T-helper 2 cell treated with Interferon-gamma antibody and Interleukin-4, amounts not matched to agents 5 μg/mL and 100 μg/mL, for 36 hours (primary cell): ENCODE measurements around the gene DISC1.
A peak's percentile ranks its signal among the peaks of the same experiment; 100 is the strongest.
"Not testable (repeated sequence)": the region's sequence is repeated elsewhere in the genome, so short reads cannot be mapped to it uniquely, and the experiment has no call there.

Experiments used
- DNase-seq: peaks from one replicate; pipeline ENCODE4 v3.0.0; 2021; ENCODE audit warnings: low spot score
- H3K27ac Mint-ChIP-seq: one replicate; pipeline ENCODE4 v1.8.0; 2021; ENCODE audit warnings: mild to moderate bottlenecking, mixed read lengths
- H3K27me3 Mint-ChIP-seq: one replicate; pipeline ENCODE4 v1.8.0; 2021; ENCODE audit warnings: low read depth, mixed read lengths
- H3K36me3 Mint-ChIP-seq: one replicate; pipeline ENCODE4 v1.8.0; 2021; ENCODE audit warnings: low read depth, mixed read lengths
- H3K4me1 Mint-ChIP-seq: one replicate; pipeline ENCODE4 v1.8.0; 2021; ENCODE audit warnings: low read depth, mixed read lengths
- H3K4me3 Mint-ChIP-seq: one replicate; pipeline ENCODE4 v1.8.0; 2022; ENCODE audit warnings: mild to moderate bottlenecking, moderate library complexity, mixed read lengths
- H3K9me3 Mint-ChIP-seq: one replicate; pipeline ENCODE4 v1.8.0; 2021; ENCODE audit warnings: mixed read lengths

The DISC1 gene

GRCh38 chr1:231890791-231891190 is 264.2 kb downstream of the DISC1 start:
- H3K4me1 Mint-ChIP-seq: no peaks in the 10 kb centered on the region
- H3K36me3 Mint-ChIP-seq: no peaks in the 10 kb centered on the region
- H3K27me3 Mint-ChIP-seq: no peaks in the 10 kb centered on the region
- no peak overlapping the region for H3K4me3 Mint-ChIP-seq
- DNase-seq: no peak
- H3K9me3 Mint-ChIP-seq: no peaks in the 10 kb centered on the region
- H3K27ac Mint-ChIP-seq: no peak overlapping the region

GRCh38 chr1:231893400-231894102 is 267.0 kb downstream of the DISC1 start:
- Mint-ChIP-seq H3K9me3 (no peaks in the 10 kb centered on the region), H3K4me1 (no peaks in the 10 kb centered on the region), H3K27me3 (no peaks in the 10 kb centered on the region), H3K36me3 (no peaks in the 10 kb centered on the region), H3K4me3 (no peak overlapping the region), H3K27ac (no peak overlapping the region)
- no peak for DNase-seq

DNA sequence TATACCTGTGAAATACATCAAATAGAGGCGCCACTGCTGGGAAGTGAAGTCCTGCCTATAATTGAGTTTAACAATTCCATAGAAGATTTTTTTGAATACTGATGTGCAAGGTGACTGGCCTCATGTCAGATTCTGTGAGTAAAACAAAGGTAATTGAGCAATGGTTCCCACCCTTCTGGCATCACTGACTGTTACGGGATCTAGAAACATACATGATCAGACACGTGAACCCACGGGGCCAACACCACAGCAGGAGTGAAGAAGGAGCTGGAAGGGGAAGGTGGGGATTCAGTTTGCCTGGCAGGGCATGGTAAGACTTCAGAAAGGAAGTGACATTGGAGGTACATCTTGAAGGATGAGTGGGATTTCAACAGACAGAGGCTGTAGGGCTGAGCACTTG is 270.2 kb downstream of the DISC1 start:
- Mint-ChIP-seq H3K27me3 (no peaks in the 10 kb centered on the region), H3K36me3 (no peaks in the 10 kb centered on the region), H3K9me3 (no peaks in the 10 kb centered on the region), H3K27ac (no peak overlapping the region), H3K4me3 (no peak overlapping the region), H3K4me1 (peaks cover 2% of the 10 kb centered on the region)
- DNase-seq: no peak

DNA sequence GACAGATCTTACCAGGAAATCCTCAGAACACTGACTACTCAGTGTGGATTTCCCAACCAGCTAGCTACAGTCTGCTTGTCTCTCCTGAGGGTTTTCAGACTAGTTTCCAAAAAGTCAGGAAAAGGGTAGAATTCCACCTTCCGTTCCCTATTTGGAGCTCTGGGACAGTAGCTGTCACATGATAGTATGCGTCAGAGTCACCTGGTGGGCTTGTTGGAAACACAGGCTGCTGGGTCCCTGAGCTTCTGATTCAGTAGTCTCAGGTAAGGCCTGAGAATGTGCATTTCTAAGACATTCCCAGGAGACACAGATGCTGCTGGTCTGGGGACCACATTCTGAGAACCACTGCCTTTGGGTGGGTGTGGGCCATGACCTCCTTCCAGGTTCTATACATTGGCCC is 272.5 kb downstream of the DISC1 start:
- Mint-ChIP-seq H3K9me3 (no peaks in the 10 kb centered on the region), H3K36me3 (no peaks in the 10 kb centered on the region), H3K4me3 (no peak overlapping the region), H3K4me1 (peaks cover 2% of the 10 kb centered on the region), H3K27ac (no peak overlapping the region), H3K27me3 (peaks cover 4% of the 10 kb centered on the region)
- DNase-seq: no peak

DNA sequence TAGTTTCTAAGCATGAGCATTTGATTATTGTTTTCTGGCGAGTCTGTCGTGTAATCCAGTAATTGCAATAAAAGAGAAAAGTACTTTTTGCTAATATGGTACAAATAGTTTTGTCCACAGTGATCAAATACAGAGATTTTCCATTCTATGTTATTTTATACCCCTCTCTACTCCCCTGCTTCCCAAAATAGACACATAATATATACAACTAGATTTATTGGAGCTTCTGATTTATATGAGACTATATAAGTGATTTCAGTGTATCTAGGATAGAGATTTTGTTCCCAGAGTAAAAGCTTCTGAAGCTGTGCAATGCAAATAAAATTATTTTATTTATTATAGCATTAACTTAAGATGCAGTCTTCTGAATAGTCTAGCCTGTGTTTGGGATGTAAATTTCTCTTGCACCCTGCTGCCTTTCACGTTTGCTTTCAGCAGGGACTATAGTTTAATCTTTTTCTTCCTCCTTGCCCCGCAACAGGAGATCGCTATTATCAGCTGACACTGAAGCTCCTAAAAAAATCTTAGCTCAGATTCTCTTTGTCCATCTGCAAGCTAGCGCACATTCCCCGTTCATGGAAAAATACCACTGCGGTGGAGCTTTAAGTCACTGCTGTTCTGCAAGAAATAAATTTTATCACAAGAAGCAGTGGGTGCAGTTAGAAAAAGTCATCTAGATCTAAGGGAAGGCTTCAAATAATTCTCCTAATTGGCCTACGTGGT is 273.3 kb downstream of the DISC1 start:
- Mint-ChIP-seq H3K36me3 (no peaks in the 10 kb centered on the region), H3K4me3 (no peak overlapping the region), H3K9me3 (no peaks in the 10 kb centered on the region), H3K27me3 (peaks cover 4% of the 10 kb centered on the region), H3K4me1 (peaks cover 2% of the 10 kb centered on the region), H3K27ac (no peak overlapping the region)
- DNase-seq: no peak

- no peaks in the 10 kb centered on the region for H3K9me3 Mint-ChIP-seq
Observed at GRCh38 chr1:231903586-231904081, 277.0 kb downstream of the DISC1 start.

DNA sequence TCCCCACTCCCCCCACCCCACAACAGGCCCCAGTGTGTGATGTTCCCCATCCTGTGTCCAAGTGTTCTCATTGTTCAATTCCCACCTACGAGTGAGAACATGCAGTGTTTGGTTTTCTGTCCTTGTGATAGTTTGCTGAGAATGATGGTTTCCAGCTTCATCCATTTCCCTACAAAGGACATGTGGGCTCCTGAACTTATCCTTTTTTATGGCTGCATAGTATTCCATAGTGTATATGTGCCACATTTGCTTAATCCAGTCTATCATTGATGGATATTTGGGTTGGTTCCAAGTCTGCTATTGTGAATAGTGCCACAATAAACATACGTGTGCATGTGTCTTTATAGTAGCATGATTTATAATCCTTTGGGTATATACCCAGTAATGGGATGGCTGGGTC is 280.7 kb downstream of the DISC1 start:
- H3K4me3 Mint-ChIP-seq, H3K4me1 Mint-ChIP-seq, H3K27ac Mint-ChIP-seq, H3K9me3 Mint-ChIP-seq, DNase-seq, H3K36me3 Mint-ChIP-seq: not testable (repeated sequence)
- H3K27me3 Mint-ChIP-seq: peaks cover 11% of the 10 kb centered on the region

More at GRCh38 chr1:231903586-231904081, 277.0 kb downstream of the DISC1 start:
- no peak overlapping the region for H3K4me3 Mint-ChIP-seq
- no peak for DNase-seq
- peaks cover 2% of the 10 kb centered on the region for H3K4me1 Mint-ChIP-seq
- no peak overlapping the region for H3K27ac Mint-ChIP-seq
- H3K27me3 Mint-ChIP-seq: peaks cover 4% of the 10 kb centered on the region
- no peaks in the 10 kb centered on the region for H3K36me3 Mint-ChIP-seq

GRCh38 chr1:231913493-231913892 is 286.9 kb downstream of the DISC1 start:
- no peak for DNase-seq
- Mint-ChIP-seq H3K27me3 (peaks cover 12% of the 10 kb centered on the region), H3K27ac (no peak overlapping the region), H3K4me1 (peaks cover 29% of the 10 kb centered on the region), H3K9me3 (peaks cover 4% of the 10 kb centered on the region), H3K4me3 (no peak overlapping the region), H3K36me3 (no peaks in the 10 kb centered on the region)

- H3K4me3 Mint-ChIP-seq: peak overlapping the region; percentile 77
- no peaks in the 10 kb centered on the region for H3K36me3 Mint-ChIP-seq
- H3K27ac Mint-ChIP-seq: peak overlapping the region; percentile 22
- peak; percentile 27 for DNase-seq
- H3K9me3 Mint-ChIP-seq: no peaks in the 10 kb centered on the region
- peaks cover 48% of the 10 kb centered on the region for H3K4me1 Mint-ChIP-seq
- peaks cover 9% of the 10 kb centered on the region for H3K27me3 Mint-ChIP-seq
Observed at GRCh38 chr1:231918239-231919015, 291.8 kb downstream of the DISC1 start.

DNA sequence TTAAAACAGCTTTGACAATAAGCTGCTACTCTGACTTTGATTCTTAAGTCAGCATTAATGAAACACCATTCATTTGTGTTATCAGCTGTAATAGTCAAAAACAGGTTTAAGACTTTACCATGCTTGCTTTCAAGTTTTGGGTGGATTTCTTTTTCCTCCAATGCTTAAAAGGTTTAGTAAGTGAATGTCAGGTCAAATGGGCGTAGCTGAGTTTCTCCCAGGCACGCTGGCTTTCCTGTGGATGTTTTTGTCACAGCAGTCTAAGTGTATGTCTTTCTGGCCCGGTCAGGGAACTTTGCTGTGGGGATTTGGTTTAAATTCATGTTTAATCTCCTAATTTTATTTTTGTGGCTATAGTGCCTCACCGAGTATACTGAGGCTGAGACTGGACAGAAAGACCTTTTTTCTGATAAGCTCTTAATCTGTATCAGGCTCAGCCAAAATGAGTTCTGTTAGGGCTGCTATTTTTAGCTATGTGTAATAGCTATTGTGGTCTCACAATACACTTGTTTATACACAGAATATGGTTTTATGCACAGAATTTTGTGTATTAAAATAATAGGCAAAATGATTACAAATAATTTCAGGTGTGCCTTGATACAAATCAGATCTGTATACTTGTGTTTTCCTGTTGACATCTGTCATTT is 292.8 kb downstream of the DISC1 start:
- DNase-seq: no peak
- Mint-ChIP-seq H3K27me3 (peaks cover 12% of the 10 kb centered on the region), H3K4me3 (peak overlapping the region; percentile 77), H3K27ac (peak overlapping the region; percentile 46), H3K4me1 (peaks cover 48% of the 10 kb centered on the region), H3K9me3 (no peaks in the 10 kb centered on the region), H3K36me3 (no peaks in the 10 kb centered on the region)

- Mint-ChIP-seq H3K27ac (no peak overlapping the region), H3K4me3 (peak overlapping the region; percentile 77)
- no peak for DNase-seq
Observed at GRCh38 chr1:231919886-231920285, 293.3 kb downstream of the DISC1 start.

DNA sequence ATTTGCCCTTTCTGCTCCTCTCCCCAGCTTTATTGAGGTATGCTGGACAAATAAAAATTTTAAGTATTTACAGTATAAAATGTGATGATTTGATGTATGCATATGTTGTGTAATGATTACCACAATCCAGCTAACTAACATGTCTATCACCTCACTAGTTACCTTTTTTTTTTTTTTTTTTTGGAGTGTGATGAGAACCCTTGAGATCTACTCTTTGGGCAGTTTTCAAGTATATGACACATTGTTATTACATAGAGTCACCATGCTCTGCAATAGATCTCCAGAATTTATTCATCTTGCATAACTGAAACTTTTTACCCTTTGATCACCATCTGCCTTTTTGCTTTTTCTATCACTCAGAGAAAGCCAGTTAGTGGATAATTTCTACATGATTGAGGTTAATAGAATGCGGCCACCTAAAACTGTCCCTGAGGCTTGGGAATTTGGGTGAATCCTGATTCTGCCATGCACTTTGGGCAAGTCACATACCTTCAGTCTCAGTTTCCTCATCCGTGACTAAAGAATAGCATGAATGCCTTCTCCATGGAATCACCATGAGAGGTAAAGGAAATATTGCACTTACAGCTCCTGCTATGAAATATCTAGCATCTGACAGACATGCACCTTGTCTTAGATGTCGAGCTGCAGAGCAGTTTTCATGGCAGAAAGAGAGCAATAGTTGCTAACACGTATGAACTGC is 295.2 kb downstream of the DISC1 start:
- H3K4me3 Mint-ChIP-seq: no peak overlapping the region
- no peak for DNase-seq
- H3K27me3 Mint-ChIP-seq: peaks cover 12% of the 10 kb centered on the region
- no peaks in the 10 kb centered on the region for H3K36me3 Mint-ChIP-seq
- H3K4me1 Mint-ChIP-seq: peaks cover 35% of the 10 kb centered on the region
- no peak overlapping the region for H3K27ac Mint-ChIP-seq
- no peaks in the 10 kb centered on the region for H3K9me3 Mint-ChIP-seq

More at GRCh38 chr1:231919886-231920285, 293.3 kb downstream of the DISC1 start:
- H3K4me1 Mint-ChIP-seq: peaks cover 46% of the 10 kb centered on the region
- peaks cover 12% of the 10 kb centered on the region for H3K27me3 Mint-ChIP-seq
- no peaks in the 10 kb centered on the region for H3K36me3 Mint-ChIP-seq
- H3K9me3 Mint-ChIP-seq: no peaks in the 10 kb centered on the region

DNA sequence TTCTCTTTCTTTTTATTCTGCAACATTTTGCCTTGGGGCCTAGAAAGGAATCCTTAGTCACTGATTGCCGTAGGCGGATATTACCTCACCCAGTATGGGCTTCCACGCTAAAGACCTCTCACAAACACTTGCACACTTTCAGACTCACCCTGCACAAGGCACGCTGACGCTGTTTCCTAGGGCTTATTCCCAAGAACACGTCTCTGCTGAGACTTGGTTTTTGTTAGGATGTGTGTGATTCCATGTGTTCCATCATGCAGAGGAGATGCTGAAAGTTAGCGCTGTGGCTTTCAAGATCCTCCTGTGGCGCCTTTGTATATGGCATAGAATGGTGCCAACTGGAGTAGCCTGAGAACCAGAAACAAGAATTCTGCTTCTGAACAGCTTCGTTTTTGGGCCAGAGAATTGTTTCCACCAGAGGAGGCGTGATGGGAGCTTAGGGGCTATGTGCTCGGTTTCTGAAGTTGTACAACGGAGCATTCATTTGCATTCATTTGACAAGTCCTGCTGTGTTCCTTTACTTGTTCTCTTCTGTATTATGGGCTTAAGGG is 297.0 kb downstream of the DISC1 start:
- DNase-seq: no peak
- Mint-ChIP-seq H3K27me3 (peaks cover 16% of the 10 kb centered on the region), H3K9me3 (no peaks in the 10 kb centered on the region), H3K4me1 (peaks cover 21% of the 10 kb centered on the region), H3K4me3 (no peak overlapping the region), H3K36me3 (no peaks in the 10 kb centered on the region), H3K27ac (no peak overlapping the region)
